Frontal cortex (tissue), 4 donors: Measurements from ENCODE around the gene CCDC186. TPM values are rescaled to one million over a fixed set of nuclear protein-coding genes. Genes with fewer than 3 reads are reported as not detected.

Experiments
- DNase-seq, 2 donors: peaks; one replicate each; pipeline ENCODE4 v3.0.0; 2012; ENCODE audit warnings: low spot score in 2 of 2
- FAIRE-seq: peaks from 2 replicates; lab custom pipeline; 2012; peaks lifted over from hg19 to GRCh38; lab: Jason Lieb, UNC
- small RNA-seq: library from RNA; depleted of rRNA; stranded (forward); fragments of <200 nt; gene quantifications from one replicate; pipeline ENCODE3, GENCODE V24; 2014
- total RNA-seq: library from RNA; depleted of rRNA; stranded (reverse); fragments of >200 nt; gene quantifications from one replicate; pipeline ENCODE4 v1.2.3, GENCODE V29; 2014
- donor health status: control.
- donor health status: control.
- donor health status: control.

CCDC186 gene
- total RNA-seq, 1 donor from 2014 or later: 45.2 TPM

DNA sequence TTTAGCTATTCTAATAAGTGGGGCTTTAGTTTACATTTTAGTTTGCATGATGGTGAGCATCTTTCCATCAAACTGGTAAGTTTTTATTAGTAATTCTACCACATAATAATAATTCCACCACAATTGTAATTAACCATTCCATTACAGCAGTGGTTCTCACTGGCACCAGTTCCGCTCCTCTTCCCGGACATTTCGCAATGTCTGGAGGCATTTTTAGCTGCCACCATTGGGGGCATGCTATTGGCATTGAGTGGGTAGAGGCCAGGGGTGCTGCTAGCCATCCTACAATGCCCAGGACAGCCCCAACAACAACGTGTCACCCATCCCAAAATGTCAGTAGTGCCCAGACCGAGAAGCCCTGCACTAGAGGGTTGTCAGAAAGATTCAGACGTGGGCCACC is 98.9 kb downstream of the CCDC186 start:
- FAIRE-seq: no peak

DNA sequence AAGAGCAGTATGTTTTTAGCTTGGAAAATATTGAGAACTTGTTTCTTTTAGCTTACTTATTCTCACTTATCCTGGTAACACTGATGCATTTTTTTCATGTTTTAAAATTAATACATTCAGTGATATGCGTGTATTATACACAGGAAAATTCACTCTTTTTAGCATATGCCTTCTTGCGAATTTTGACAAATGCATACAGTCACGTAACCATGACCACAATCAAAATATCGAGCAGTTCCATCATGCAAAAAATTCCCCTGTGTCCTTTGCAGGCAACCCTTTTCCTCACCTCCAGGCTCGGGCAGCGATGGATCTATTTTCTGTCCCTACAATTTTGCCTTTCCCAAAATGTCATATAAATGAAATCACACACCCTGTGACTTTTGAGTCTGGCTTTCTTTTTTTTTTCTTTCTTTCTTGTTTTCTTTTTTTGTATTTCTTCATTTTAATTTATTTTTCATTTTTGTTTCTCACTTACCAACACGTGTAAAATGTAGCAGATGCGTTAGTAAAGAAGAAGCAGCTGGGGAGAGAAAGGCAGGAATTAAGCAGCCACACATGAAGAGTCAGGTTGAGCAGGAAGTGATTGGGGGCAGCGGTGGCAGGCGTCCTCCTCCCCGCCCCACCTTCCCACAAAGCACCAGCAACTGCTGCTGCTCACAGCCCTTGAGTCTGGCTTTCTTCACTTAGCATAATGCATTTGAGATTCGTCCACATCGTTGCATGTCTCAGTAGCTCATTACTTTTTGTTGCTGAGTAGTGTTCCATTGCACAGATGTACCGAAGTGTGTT is 100.4 kb downstream of the CCDC186 start:
- FAIRE-seq (no peak), DNase-seq (no peak)

More for the DNA sequence above, 98.9 kb downstream of the CCDC186 start:
- no peak for DNase-seq

DNA sequence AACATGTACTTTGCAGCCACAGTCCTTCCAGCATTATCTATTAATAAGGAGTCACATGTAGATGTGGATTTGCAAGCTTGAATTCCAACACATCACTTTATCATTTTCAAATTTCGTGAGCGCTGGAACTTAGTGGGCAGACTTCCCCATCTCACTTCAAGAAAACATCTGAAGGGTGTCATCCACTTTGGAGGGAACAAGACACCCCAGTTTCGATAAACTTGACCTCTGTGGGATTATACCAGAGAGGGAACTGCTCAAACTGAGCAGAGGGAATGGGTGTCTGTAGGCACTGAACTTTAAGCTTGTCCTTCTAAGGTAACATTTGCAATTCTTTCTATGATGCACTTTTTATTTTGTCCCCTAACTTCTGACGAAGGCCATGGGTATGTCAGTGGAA is 102.8 kb downstream of the CCDC186 start:
- no peak for FAIRE-seq
- no peak for DNase-seq

Small RNAs within 50 kb of the gene (small RNA-seq; reads per million reads assigned to genes)
- gene RF02277 (not detected), gene RNU6-709P (not detected)

Other genes with a start within 250 kb of the CCDC186 start
- gene ADRB1, start 130.3 kb downstream of the CCDC186 start, total RNA-seq: 3.3 TPM
- gene TDRD1, start 5.2 kb upstream of the CCDC186 start, total RNA-seq: 0.41 TPM
- 2.9 TPM for gene VWA2, start 65.1 kb upstream of the CCDC186 start, total RNA-seq
- 6.1 TPM for gene AFAP1L2, start 230.3 kb upstream of the CCDC186 start, total RNA-seq